Osteoblast (primary cell): Measurements from ENCODE around the gene CASKIN1. TPM values are rescaled to one million over a fixed set of nuclear protein-coding genes. Genes with fewer than 3 reads are reported as not detected.
A peak's percentile ranks its signal among the peaks of the same experiment; 100 is the strongest.

Experiments
- DNase-seq: peaks from one replicate; pipeline ENCODE4 v3.0.0; 2011; ENCODE audit warnings: low spot score, mixed read lengths; ENCODE audit not compliant: insufficient read length; ENCODE audit errors: missing footprints
- H2AFZ ChIP-seq: 2 replicates; pipeline ENCODE4 v1.6.0; 2011; ENCODE audit warnings: mild to moderate bottlenecking, low read length
- H3K27ac ChIP-seq: 2 replicates; pipeline ENCODE4 v1.5.1; 2011; ENCODE audit warnings: mild to moderate bottlenecking, low read depth, low read length, moderate library complexity
- H3K27me3 ChIP-seq: 2 replicates; pipeline ENCODE4 v1.6.0; 2012; ENCODE audit warnings: mild to moderate bottlenecking, control low read depth, inconsistent platforms, low read length, moderate library complexity; ENCODE audit not compliant: insufficient read depth
- H3K36me3 ChIP-seq: 2 replicates; pipeline ENCODE4 v1.5.1; 2011; ENCODE audit warnings: mild to moderate bottlenecking, low read length, control low read depth, moderate library complexity; ENCODE audit not compliant: insufficient read depth
- H3K4me1 ChIP-seq: 2 replicates; pipeline ENCODE4 v1.5.1; 2011; ENCODE audit warnings: mild to moderate bottlenecking, low read length, control low read depth, moderate library complexity; ENCODE audit not compliant: insufficient read depth
- H3K4me2 ChIP-seq: 2 replicates; pipeline ENCODE4 v1.6.0; 2011; ENCODE audit warnings: mild to moderate bottlenecking, low read length; ENCODE audit not compliant: insufficient read depth
- H3K4me3 ChIP-seq: fragments of 200-600 bp; sonication (generic); 3 replicates; pipeline ENCODE4 v1.5.1; 2012; ENCODE audit warnings: mild to moderate bottlenecking, low read length, inconsistent platforms; ENCODE audit not compliant: insufficient read depth
- H3K79me2 ChIP-seq: 2 replicates; pipeline ENCODE4 v1.6.0; 2012; ENCODE audit warnings: mild to moderate bottlenecking, low read length, control low read depth, inconsistent platforms; ENCODE audit not compliant: insufficient read depth
- H3K9me3 ChIP-seq: 2 replicates; pipeline ENCODE4 v1.5.1; 2011; ENCODE audit warnings: low read depth, low read length, control low read depth
- H4K20me1 ChIP-seq: 2 replicates; pipeline ENCODE4 v1.6.0; 2012; ENCODE audit warnings: mild to moderate bottlenecking, low read length, control low read depth; ENCODE audit not compliant: insufficient read depth
- total RNA-seq: library from RNA; depleted of rRNA; stranded (reverse); fragments of >200 nt; gene quantifications from 2 replicates; pipeline ENCODE4 v1.2.3, GENCODE V29; 2012
- TF ChIP-seq, protein P1 (sequence below): IDR thresholded peaks from 2 replicates; pipeline ENCODE4 v1.5.1; 2011; ENCODE audit warnings: mild to moderate bottlenecking, low read depth, low read length, moderate library complexity; ENCODE audit errors: extremely low read depth

The CASKIN1 gene
- total RNA-seq, 1 donor, result not detected

DNA sequence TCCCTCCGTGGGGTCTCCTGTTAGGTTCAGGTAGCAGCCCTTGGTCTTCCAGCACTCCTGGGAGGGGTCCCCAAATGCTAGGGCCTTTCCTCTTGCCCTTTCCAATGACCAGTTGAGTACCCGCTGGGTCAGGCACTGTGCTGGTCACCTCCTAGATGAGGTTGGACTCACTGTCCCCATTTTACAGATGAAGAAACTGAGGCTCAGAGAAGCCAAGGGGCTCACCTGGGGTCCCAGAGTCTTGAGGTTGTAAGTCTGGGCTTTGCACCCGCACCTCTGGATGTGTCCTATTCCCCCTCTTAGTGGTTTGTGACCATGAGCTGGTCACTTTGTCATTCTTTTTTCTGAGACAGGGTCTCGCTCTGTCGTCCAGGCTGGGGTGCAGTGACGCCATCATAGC is 1.4 kb upstream of the CASKIN1 start:
- no peaks in the 10 kb centered on the region for H3K36me3 ChIP-seq
- H3K79me2 ChIP-seq, result no peaks in the 10 kb centered on the region
- peaks cover 55% of the 10 kb centered on the region for H3K27me3 ChIP-seq
- H3K27ac ChIP-seq, result no peak overlapping the region
- H3K4me2 ChIP-seq, result no peak overlapping the region
- TF ChIP-seq, protein P1, sequence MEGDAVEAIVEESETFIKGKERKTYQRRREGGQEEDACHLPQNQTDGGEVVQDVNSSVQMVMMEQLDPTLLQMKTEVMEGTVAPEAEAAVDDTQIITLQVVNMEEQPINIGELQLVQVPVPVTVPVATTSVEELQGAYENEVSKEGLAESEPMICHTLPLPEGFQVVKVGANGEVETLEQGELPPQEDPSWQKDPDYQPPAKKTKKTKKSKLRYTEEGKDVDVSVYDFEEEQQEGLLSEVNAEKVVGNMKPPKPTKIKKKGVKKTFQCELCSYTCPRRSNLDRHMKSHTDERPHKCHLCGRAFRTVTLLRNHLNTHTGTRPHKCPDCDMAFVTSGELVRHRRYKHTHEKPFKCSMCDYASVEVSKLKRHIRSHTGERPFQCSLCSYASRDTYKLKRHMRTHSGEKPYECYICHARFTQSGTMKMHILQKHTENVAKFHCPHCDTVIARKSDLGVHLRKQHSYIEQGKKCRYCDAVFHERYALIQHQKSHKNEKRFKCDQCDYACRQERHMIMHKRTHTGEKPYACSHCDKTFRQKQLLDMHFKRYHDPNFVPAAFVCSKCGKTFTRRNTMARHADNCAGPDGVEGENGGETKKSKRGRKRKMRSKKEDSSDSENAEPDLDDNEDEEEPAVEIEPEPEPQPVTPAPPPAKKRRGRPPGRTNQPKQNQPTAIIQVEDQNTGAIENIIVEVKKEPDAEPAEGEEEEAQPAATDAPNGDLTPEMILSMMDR, result no peak
- H4K20me1 ChIP-seq, result no peaks in the 10 kb centered on the region
- no peak overlapping the region for H2AFZ ChIP-seq
- no peak overlapping the region for H3K4me3 ChIP-seq
- no peak for DNase-seq
- H3K4me1 ChIP-seq, result no peaks in the 10 kb centered on the region
- no peaks in the 10 kb centered on the region for H3K9me3 ChIP-seq

DNA sequence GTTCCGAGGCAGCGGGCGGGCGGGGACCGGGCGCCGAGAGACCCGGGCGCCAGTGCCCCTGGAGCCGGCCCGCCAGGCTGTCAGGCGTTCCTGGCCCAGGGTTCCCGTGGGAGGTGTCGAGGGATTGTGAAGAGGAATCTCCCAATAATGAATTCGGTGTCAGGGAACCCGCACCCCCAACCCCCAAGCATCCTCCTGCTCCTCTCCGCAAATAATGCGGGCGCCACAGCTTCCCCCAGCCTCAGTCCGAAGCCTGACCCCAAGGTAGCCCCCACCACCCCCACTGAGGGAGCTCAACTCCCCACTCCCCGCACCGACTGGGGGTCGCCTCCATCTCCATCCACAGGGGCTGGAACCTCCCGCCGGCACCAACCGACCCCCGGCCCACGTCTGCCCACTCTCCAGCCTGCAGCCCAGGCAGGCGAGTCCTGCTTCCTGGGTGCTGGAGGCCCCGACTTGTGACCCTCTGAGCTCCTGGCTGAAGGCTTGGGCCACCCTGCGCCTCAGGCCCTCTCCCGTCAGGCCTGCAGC is 641 bp upstream of the CASKIN1 start:
- Histone ChIP-seq H3K27ac (no peak overlapping the region), H4K20me1 (no peaks in the 10 kb centered on the region), H3K4me2 (no peak overlapping the region), H3K27me3 (peaks cover 55% of the 10 kb centered on the region), H3K36me3 (no peaks in the 10 kb centered on the region), H3K4me3 (no peak overlapping the region), H3K79me2 (no peaks in the 10 kb centered on the region), H3K9me3 (no peaks in the 10 kb centered on the region), H3K4me1 (no peaks in the 10 kb centered on the region), H2AFZ (no peak overlapping the region)
- peak; percentile 76 for DNase-seq
- TF ChIP-seq, protein P1, result no peak

DNA sequence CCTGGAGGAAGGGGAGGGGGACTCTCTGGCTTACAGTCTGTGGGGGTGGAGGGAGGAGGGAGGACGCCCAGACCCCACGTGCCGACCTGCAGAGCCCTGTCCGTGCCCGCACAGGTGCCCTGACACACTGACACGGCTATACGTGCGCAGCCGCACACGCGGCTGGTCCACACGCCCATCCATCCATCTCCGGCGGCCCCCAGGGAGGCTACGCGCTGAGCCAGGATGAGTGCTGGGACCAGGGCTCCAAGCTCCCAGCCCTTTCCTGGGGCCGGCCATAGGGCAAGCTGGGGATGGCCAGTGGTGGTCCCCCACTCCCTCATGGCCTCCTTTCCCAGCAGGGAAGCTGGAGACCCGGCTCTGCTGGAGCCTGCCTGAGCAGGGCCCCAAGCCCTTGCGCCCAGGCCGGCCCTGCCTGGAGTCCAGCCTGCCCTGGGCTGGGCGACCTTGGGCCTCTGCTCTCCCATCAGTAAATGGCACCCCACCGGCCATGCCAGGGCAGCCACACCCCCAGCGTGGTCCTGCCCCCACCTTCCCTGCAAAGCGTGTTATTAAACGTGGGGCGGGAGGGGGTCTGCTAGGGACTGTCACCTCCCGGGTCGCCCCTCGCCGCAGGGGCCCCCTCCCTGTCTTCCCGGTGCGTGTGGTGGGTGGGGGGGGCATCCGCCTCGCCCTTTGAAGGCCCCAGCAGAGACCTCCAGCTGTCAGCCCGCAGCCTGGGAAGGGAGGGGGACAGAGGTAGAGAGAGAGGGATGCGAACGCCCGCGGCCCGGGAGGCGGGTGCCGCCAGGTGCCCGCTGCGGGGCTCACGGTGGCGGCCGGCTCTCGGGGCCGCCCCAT is 863 bp downstream of the CASKIN1 start:
- TF ChIP-seq, protein P1, result no peak
- Histone ChIP-seq H2AFZ (no peak overlapping the region), H4K20me1 (no peaks in the 10 kb centered on the region), H3K4me1 (no peaks in the 10 kb centered on the region), H3K36me3 (no peaks in the 10 kb centered on the region), H3K4me2 (no peak overlapping the region), H3K79me2 (no peaks in the 10 kb centered on the region), H3K4me3 (no peak overlapping the region), H3K9me3 (no peaks in the 10 kb centered on the region), H3K27ac (no peak overlapping the region), H3K27me3 (peaks cover 55% of the 10 kb centered on the region)
- DNase-seq, result peak; percentile 91

DNA sequence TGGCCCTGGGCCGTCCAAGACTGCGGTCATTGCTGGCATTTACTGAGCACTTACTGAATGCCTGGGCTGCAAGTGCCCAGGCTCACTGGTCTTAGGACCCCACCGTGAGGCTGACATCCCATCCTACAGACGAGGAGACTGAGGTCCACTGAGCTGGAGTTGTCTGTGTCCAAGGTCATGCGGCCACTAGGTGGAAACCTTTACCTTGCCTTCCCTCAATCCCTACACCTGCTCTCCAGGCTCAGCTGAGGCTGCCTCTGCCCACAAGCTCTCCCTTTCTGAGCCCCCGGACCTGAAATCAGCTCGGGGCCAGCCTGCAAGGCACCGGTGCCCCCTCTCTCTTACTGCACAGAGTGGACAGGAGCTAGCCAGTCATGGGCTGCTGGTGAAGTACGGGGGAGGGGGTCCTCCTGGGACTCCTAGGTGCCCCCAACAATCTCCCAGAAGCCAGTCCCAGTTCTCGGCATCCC is 1.5 kb downstream of the CASKIN1 start:
- peak; percentile 98 for DNase-seq
- peaks cover 55% of the 10 kb centered on the region for H3K27me3 ChIP-seq
- no peaks in the 10 kb centered on the region for H3K36me3 ChIP-seq
- H3K4me2 ChIP-seq, result no peak overlapping the region
- no peaks in the 10 kb centered on the region for H3K79me2 ChIP-seq
- no peak overlapping the region for H2AFZ ChIP-seq
- no peaks in the 10 kb centered on the region for H3K9me3 ChIP-seq
- H3K4me3 ChIP-seq, result no peak overlapping the region
- TF ChIP-seq, protein P1, result peak; percentile 26
- H3K4me1 ChIP-seq, result no peaks in the 10 kb centered on the region
- no peaks in the 10 kb centered on the region for H4K20me1 ChIP-seq
- H3K27ac ChIP-seq, result no peak overlapping the region
